Caki2 (cell line): ENCODE measurements around the gene PLK5. TPM values are rescaled to one million over a fixed set of nuclear protein-coding genes. Genes with fewer than 3 reads are reported as not detected.
"Not testable (repeated sequence)": the region's sequence is repeated elsewhere in the genome, so short reads cannot be mapped to it uniquely, and the experiment has no call there.

Source experiments
- DNase-seq: peaks from one replicate; pipeline ENCODE4 v3.0.0-alpha.2; 2015; ENCODE audit warnings: low read depth
- in situ Hi-C: cut with HindIII; loops from 2 replicates; pipeline ENCODE4 v1.10.0; 2016; ENCODE audit warnings: low sequenced_read_pairs, low pct_unique_long_range_greater_than_20kb, mixed read lengths
- total RNA-seq: library from RNA; depleted of rRNA; stranded (reverse); fragments of >200 nt; shearing (Covaris generic); gene quantifications from 2 replicates; pipeline ENCODE4 v1.2.3, GENCODE V29; 2014; ENCODE audit warnings: low replicate concordance

Gene PLK5
- total RNA-seq, 1 experiment from 2014 or later: not detected

- DNase-seq: no peak
- in situ Hi-C loops: no loop called here
These were observed 5.4 kb upstream of the PLK5 start for GRCh38 chr19:1518471-1518870.

GRCh38 chr19:1519802-1520201 is 4.1 kb upstream of the PLK5 start:
- in situ Hi-C loops, DNase-seq: not testable (repeated sequence)

- no peak for DNase-seq
- in situ Hi-C loops: no loop called here
These were observed 3.6 kb upstream of the PLK5 start for GRCh38 chr19:1520203-1520780.

- in situ Hi-C loops: no loop called here
- DNase-seq: no peak
These were observed 2.2 kb upstream of the PLK5 start for GRCh38 chr19:1521636-1522035.

- in situ Hi-C loops: no loop called here
- DNase-seq: no peak
These were observed 1.8 kb upstream of the PLK5 start for GRCh38 chr19:1522061-1522460.

- no peak for DNase-seq
- in situ Hi-C loops: no loop called here
These were observed 1.0 kb upstream of the PLK5 start for GRCh38 chr19:1522838-1523237.

GRCh38 chr19:1524287-1524971 is 552 bp downstream of the PLK5 start:
- no peak for DNase-seq
- in situ Hi-C loops: no loop called here

- no peak for DNase-seq
- in situ Hi-C loops: no loop called here
These were observed 1.1 kb downstream of the PLK5 start for GRCh38 chr19:1524972-1525325.

GRCh38 chr19:1525343-1525742 is 1.5 kb downstream of the PLK5 start:
- no peak for DNase-seq
- in situ Hi-C loops: no loop called here

- in situ Hi-C loops: no loop called here
- no peak for DNase-seq
These were observed 2.3 kb downstream of the PLK5 start for GRCh38 chr19:1526066-1526778.

GRCh38 chr19:1526979-1527649 is 3.2 kb downstream of the PLK5 start:
- DNase-seq: no peak
- in situ Hi-C loops: no loop called here

- DNase-seq: no peak
- in situ Hi-C loops: no loop called here
These were observed 3.9 kb downstream of the PLK5 start for GRCh38 chr19:1527650-1528309.

GRCh38 chr19:1528596-1529429 is 4.9 kb downstream of the PLK5 start:
- DNase-seq: no peak
- in situ Hi-C loops: no loop called here

GRCh38 chr19:1529430-1529816 is 5.5 kb downstream of the PLK5 start:
- in situ Hi-C loops: no loop called here
- DNase-seq: no peak

- DNase-seq, in situ Hi-C loops: not testable (repeated sequence)
These were observed 7.0 kb downstream of the PLK5 start for GRCh38 chr19:1530856-1531255.

- DNase-seq: no peak
- in situ Hi-C loops: no loop called here
These were observed 7.7 kb downstream of the PLK5 start for GRCh38 chr19:1531587-1531986.

GRCh38 chr19:1532003-1532402 is 8.1 kb downstream of the PLK5 start:
- no peak for DNase-seq
- in situ Hi-C loops: no loop called here
